Measurements from ENCODE around the gene CREB1. TPM values are rescaled to one million over a fixed set of nuclear protein-coding genes. Genes with fewer than 3 reads are reported as not detected.
A peak's percentile ranks its signal among the peaks of the same experiment; 100 is the strongest.

The CREB1 gene
- total and polyA plus RNA-seq, 2 donors (not counting 1 experiment from before 2014, with no cell fraction given), result 37.7 to 47.4 TPM

DNA sequence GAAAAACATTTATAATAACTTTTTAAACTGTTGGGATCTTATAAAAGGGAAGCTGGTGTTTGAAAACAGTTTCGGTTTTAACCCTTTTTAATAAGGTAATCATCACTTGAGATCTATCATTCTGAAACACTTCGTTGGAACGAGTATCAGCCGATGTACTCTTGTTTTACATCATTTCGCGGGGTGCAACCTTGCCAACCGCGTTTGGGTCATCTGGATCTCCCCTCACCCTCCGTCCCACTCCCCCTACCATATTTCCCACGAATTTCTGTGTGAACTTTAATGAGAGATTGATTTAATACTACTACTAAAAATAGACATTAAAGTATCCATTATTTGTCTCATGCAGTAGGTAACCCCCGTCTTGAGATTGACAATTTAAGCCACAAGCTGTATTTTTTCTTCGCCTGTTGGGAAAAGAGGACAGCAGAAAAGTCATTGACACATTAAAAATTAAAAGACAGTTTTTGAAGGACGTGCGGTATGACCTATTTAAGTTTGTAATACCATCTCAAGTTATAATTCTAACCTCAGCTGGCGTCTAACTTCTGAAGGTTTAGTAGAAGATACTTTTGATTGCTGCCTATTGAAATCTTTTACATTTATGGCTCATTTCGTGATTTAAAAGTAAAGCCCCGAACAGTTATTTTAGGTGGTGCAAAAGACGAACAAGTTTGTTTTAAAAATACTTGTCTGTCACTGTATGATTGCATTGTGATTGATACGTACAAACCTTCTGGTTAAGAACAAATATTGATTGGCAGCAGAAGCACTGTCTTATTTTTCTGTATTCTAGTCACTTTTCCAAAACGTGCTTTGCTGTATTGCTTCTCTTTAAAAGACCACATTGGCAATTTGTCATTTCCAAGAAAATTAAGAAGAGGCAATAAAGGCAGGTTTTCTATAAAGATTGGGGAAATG is 1.5 kb downstream of the CREB1 start:
- Histone ChIP-seq H3K4me1 (ENCODE audit: control insufficient read depth, extremely low read depth, insufficient read depth, low read length) (no peaks in the 10 kb centered on the region), H3K27ac (ENCODE audit: insufficient read depth, low read length) (peak overlapping the region; percentile 87)

DNA sequence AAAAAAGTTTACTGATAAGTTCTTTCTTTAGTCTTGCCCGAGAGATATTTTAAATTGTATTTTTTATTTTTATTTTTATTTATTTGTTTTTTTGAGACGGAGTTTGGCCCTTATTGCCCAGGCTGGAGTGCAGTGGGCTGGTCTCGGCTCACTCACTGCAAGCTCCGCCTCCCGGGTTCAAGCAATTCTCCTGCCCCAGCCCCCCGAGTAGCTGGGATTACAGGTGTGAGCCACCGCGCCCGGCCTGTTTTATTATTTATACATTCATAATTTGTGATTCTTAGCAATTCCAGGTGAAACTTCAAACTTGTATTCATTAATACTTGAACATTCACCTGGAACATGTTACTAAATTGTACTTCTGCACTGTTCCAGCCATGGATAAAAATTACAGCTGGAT is 2.9 kb downstream of the CREB1 start:
- no peak overlapping the region for H3K4me2 ChIP-seq (ENCODE audit: extremely low read depth, insufficient read depth, low read length)
- H3K9me3 ChIP-seq (ENCODE audit: control insufficient read depth, insufficient read depth, low read depth, low read length), result no peaks in the 10 kb centered on the region
- H3K27ac ChIP-seq (ENCODE audit: insufficient read depth, low read length), result no peak overlapping the region
- H3K79me2 ChIP-seq (ENCODE audit: control insufficient read depth, insufficient read depth, low read length), result peaks cover 71% of the 10 kb centered on the region
- no peak overlapping the region for H3K9ac ChIP-seq (ENCODE audit: insufficient read depth, low read length)
- H3K36me3 ChIP-seq (ENCODE audit: control insufficient read depth, insufficient read depth, low read length), result no peaks in the 10 kb centered on the region
- H2AFZ ChIP-seq (ENCODE audit: low read length), result no peak overlapping the region
- TF ChIP-seq, protein P1, sequence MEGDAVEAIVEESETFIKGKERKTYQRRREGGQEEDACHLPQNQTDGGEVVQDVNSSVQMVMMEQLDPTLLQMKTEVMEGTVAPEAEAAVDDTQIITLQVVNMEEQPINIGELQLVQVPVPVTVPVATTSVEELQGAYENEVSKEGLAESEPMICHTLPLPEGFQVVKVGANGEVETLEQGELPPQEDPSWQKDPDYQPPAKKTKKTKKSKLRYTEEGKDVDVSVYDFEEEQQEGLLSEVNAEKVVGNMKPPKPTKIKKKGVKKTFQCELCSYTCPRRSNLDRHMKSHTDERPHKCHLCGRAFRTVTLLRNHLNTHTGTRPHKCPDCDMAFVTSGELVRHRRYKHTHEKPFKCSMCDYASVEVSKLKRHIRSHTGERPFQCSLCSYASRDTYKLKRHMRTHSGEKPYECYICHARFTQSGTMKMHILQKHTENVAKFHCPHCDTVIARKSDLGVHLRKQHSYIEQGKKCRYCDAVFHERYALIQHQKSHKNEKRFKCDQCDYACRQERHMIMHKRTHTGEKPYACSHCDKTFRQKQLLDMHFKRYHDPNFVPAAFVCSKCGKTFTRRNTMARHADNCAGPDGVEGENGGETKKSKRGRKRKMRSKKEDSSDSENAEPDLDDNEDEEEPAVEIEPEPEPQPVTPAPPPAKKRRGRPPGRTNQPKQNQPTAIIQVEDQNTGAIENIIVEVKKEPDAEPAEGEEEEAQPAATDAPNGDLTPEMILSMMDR (conservative IDR thresholded peaks at IDR 0.05 in 1 of 2, IDR thresholded peaks at IDR 0.05 in 1 of 2; ENCODE audit: low read depth in 1 of 2, low read length in 2 of 2), result no peak
- TF ChIP-seq EZH2 (IDR thresholded peaks at IDR 0.05; ENCODE audit: low read length, missing control alignments), result no peak
- H3K4me1 ChIP-seq (ENCODE audit: control insufficient read depth, extremely low read depth, insufficient read depth, low read length), result no peaks in the 10 kb centered on the region
- DNase-seq (ENCODE audit: low read depth in 2 of 2), result no peak
- H3K4me3 ChIP-seq (replicated peaks in 1 of 4; ENCODE audit: control extremely low read depth in 1 of 4, insufficient read depth in 1 of 4, low read depth in 3 of 4, low read length in 4 of 4), result no peak overlapping the region
- no peaks in the 10 kb centered on the region for H4K20me1 ChIP-seq (ENCODE audit: control insufficient read depth, extremely low read depth, insufficient read depth, low read length)
- H3K27me3 ChIP-seq (ENCODE audit: control insufficient read depth, insufficient read depth, low read length), result no peaks in the 10 kb centered on the region

More for the DNA sequence above, 1.5 kb downstream of the CREB1 start:
- Histone ChIP-seq H3K9me3 (ENCODE audit: control insufficient read depth, insufficient read depth, low read depth, low read length) (no peaks in the 10 kb centered on the region), H3K9ac (ENCODE audit: insufficient read depth, low read length) (peak overlapping the region; percentile 90), H3K36me3 (ENCODE audit: control insufficient read depth, insufficient read depth, low read length) (no peaks in the 10 kb centered on the region), H3K79me2 (ENCODE audit: control insufficient read depth, insufficient read depth, low read length) (peaks cover 57% of the 10 kb centered on the region), H2AFZ (ENCODE audit: low read length) (no peak overlapping the region), H3K27me3 (ENCODE audit: control insufficient read depth, insufficient read depth, low read length) (no peaks in the 10 kb centered on the region), H4K20me1 (ENCODE audit: control insufficient read depth, extremely low read depth, insufficient read depth, low read length) (no peaks in the 10 kb centered on the region), H3K4me2 (ENCODE audit: extremely low read depth, insufficient read depth, low read length) (peak overlapping the region; percentile 85), H3K4me3 (replicated peaks in 1 of 4; ENCODE audit: control extremely low read depth in 1 of 4, insufficient read depth in 1 of 4, low read depth in 3 of 4, low read length in 4 of 4) (peak overlapping the region; percentile 63 to 90 (median 78))
- DNase-seq (ENCODE audit: low read depth in 2 of 2), result peak; percentile 25 to 35
- TF ChIP-seq EZH2 (IDR thresholded peaks at IDR 0.05; ENCODE audit: low read length, missing control alignments), result no peak
- TF ChIP-seq, protein P1 (conservative IDR thresholded peaks at IDR 0.05 in 1 of 2, IDR thresholded peaks at IDR 0.05 in 1 of 2; ENCODE audit: low read depth in 1 of 2, low read length in 2 of 2), result no peak

DNA sequence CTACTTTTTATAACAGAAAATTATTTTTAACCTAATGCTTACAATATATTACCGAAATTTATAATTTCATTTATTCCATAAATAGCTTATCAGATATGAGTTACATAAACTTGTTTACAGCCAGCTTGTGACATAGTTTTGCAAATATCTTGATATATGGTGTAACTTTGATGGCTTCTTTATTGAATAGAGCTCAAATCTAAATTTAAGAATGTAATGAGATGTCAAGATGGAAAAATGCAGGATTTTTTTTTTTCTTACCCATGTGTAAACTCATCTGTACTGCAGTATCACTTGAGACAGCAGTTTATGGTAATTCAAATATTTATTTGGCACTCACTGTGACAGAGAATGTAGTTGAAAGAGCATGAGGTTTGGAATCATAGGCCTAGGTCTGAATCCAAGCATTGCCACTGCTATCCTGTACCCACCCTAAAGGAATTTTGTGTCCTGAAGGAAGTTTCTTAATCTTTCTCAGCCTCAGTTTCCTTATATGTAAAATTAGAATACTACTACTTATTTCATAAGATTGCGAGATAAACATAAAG is 3.8 kb downstream of the CREB1 start:
- Histone ChIP-seq H3K9ac (ENCODE audit: insufficient read depth, low read length) (no peak overlapping the region), H4K20me1 (ENCODE audit: control insufficient read depth, extremely low read depth, insufficient read depth, low read length) (no peaks in the 10 kb centered on the region), H3K27ac (ENCODE audit: insufficient read depth, low read length) (no peak overlapping the region), H3K4me1 (ENCODE audit: control insufficient read depth, extremely low read depth, insufficient read depth, low read length) (no peaks in the 10 kb centered on the region), H3K79me2 (ENCODE audit: control insufficient read depth, insufficient read depth, low read length) (peaks cover 79% of the 10 kb centered on the region), H3K4me2 (ENCODE audit: extremely low read depth, insufficient read depth, low read length) (peak overlapping the region; percentile 33), H2AFZ (ENCODE audit: low read length) (no peak overlapping the region), H3K9me3 (ENCODE audit: control insufficient read depth, insufficient read depth, low read depth, low read length) (no peaks in the 10 kb centered on the region), H3K4me3 (replicated peaks in 1 of 4; ENCODE audit: control extremely low read depth in 1 of 4, insufficient read depth in 1 of 4, low read depth in 3 of 4, low read length in 4 of 4) (no peak overlapping the region), H3K27me3 (ENCODE audit: control insufficient read depth, insufficient read depth, low read length) (no peaks in the 10 kb centered on the region), H3K36me3 (ENCODE audit: control insufficient read depth, insufficient read depth, low read length) (no peaks in the 10 kb centered on the region)
- DNase-seq (ENCODE audit: low read depth in 2 of 2), result peak in 1 of 2 donors; percentile 25
- no peak for TF ChIP-seq EZH2 (IDR thresholded peaks at IDR 0.05; ENCODE audit: low read length, missing control alignments)
- TF ChIP-seq, protein P1 (conservative IDR thresholded peaks at IDR 0.05 in 1 of 2, IDR thresholded peaks at IDR 0.05 in 1 of 2; ENCODE audit: low read depth in 1 of 2, low read length in 2 of 2), result no peak
